Stimulated activated CD4-positive, alpha-beta T cell treated with anti-CD3 and anti-CD28 coated beads, Interleukin-4, amount 100 ng/mL, for 48 hours (primary cell): ENCODE data around the gene PTPRH.
"Not testable (repeated sequence)": the region's sequence is repeated elsewhere in the genome, so short reads cannot be mapped to it uniquely, and the experiment has no call there.

Experiments used
- DNase-seq, 2 donors: peaks; one replicate each; pipeline ENCODE4 v3.0.0-alpha.2; 2020; ENCODE audit warnings: low read depth in 2 of 2

PTPRH gene

GRCh38 chr19:55225415-55225958 is 16.2 kb upstream of the PTPRH start:
- no peak for DNase-seq

GRCh38 chr19:55224679-55225414 is 15.5 kb upstream of the PTPRH start:
- DNase-seq: not testable (repeated sequence)

- DNase-seq: no peak
Measured at GRCh38 chr19:55224038-55224665, 14.9 kb upstream of the PTPRH start.

- no peak for DNase-seq
Measured at GRCh38 chr19:55223291-55224037, 14.2 kb upstream of the PTPRH start.

GRCh38 chr19:55220525-55220924 is 11.2 kb upstream of the PTPRH start:
- no peak for DNase-seq

GRCh38 chr19:55216461-55217198 is 7.3 kb upstream of the PTPRH start:
- peak; percentile 51 to 55 for DNase-seq

GRCh38 chr19:55213547-55213946 is 4.2 kb upstream of the PTPRH start:
- no peak for DNase-seq

GRCh38 chr19:55212447-55212846 is 3.1 kb upstream of the PTPRH start:
- peak; percentile 36 to 46 for DNase-seq

- no peak for DNase-seq
Measured at GRCh38 chr19:55209693-55210472, 582 bp upstream of the PTPRH start.

- DNase-seq: peak; percentile 37 to 38
Measured at GRCh38 chr19:55206664-55207500, 2.4 kb downstream of the PTPRH start.

GRCh38 chr19:55202199-55202598 is 7.1 kb downstream of the PTPRH start:
- not testable (repeated sequence) for DNase-seq

GRCh38 chr19:55199620-55200204 is 9.6 kb downstream of the PTPRH start:
- no peak for DNase-seq

- no peak for DNase-seq
Measured at GRCh38 chr19:55198651-55199050, 10.7 kb downstream of the PTPRH start.

GRCh38 chr19:55197528-55197927 is 11.8 kb downstream of the PTPRH start:
- DNase-seq: no peak

- no peak for DNase-seq
Measured at GRCh38 chr19:55196803-55197202, 12.5 kb downstream of the PTPRH start.

GRCh38 chr19:55193481-55193880 is 15.8 kb downstream of the PTPRH start:
- no peak for DNase-seq

GRCh38 chr19:55189403-55189835 is 19.9 kb downstream of the PTPRH start:
- no peak for DNase-seq

GRCh38 chr19:55188625-55189024 is 20.7 kb downstream of the PTPRH start:
- no peak for DNase-seq

GRCh38 chr19:55186080-55186479 is 23.2 kb downstream of the PTPRH start:
- DNase-seq: no peak

GRCh38 chr19:55181740-55182139 is 27.6 kb downstream of the PTPRH start:
- DNase-seq: no peak
